NCI-H446 (cell line): ENCODE data around the gene TMEM150B.

Source experiments
- DNase-seq, 2 experiments: peaks; one replicate each; lab custom pipeline; 2025; lab: John Stamatoyannopoulos, UW

The TMEM150B gene

GRCh38 chr19:55278391-55279135 lies 46.6 kb downstream of the TMEM150B start:
- no peak for DNase-seq

DNA sequence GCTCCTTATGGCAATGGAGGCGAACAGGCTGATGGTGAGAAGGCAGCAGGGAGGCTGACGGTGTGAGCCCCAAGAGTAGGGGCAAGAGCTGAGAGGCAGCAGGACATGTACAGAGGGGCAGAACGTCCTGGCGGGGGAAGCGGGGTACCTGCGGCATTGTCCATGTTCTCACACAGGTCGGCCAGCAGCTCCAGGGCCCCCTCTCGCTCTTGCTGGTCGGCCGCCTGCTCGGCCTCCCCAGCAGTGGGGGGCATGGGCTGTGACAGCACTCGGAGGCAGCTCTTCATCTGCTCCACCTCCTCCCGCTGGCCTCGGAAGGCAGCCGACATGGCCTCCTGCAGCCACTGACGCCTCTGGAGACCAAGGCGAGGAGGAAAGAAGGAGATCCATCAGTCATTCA lies 47.6 kb downstream of the TMEM150B start:
- DNase-seq: no peak

DNA sequence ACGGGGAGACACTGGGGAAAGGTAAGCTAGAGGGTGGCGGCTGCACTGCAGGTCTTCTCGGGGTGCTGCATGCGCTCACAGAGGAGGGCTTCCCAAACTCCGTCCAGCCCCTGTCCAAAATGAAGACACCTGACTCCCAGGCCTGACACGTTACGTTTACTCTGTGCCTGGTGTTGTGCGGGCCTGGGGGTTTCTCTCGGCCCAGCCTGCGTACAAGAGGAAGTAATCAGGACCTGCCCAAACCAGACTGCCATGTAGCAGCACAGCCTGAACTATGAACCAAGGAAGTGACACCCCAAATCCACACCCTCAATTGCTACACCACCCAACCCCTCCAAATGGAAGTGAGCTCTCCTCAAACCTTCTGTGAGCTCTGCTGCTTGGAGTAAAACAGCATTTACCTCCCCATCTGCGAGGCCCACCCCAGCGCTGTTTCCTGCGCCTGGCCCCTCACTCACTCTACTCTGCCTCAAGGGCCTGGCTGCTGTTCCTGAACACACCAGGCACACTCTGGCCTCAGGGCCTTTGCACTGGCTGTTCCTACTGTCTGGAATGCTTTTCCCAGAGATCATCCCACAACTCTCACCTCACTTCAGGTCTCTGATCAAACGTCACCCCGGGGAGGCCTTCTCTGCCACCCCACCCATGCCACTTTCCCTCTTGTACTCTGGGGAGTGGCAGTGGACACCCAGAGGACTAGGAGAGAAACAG lies 48.3 kb downstream of the TMEM150B start:
- DNase-seq: no peak

DNA sequence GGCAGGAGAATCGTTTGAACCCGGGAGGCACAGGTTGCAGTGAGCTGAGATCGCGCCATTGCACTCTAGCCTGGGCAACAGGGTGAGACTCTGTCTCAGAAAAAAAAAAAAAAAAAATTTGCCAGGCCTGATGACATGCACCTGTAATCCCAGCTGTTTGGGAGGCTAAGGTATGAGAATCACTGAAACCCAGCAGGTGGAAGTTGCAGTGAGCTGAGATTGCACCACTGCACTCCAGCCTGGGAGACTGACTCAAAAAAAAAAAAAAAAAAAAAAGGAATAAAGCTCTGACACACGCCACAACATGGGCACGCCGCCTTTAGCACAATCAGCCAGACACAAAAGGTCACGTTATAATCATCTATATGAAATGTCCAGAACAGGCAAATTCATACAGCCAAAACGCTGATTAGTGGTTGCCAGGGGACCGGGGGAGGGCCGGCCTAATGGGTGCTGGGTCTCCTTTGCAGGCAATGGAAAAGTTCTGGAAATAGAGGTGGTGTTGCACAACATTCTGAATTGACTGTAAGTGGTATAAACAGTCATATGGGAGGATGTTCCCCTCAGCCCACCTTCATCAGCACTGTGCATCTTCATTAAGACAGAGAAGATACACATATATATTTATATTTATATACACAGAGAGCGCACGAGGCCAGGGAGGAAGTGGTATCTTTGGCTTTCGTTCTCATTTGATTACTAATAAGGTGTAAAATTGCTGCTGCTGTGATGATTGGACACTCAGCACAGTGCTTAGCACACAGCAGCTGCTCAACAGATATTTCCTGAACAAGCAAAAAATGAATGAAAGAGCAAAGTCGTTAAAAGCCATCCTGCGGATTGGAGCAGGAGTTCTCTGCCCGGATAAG lies 49.1 kb downstream of the TMEM150B start:
- no peak for DNase-seq

DNA sequence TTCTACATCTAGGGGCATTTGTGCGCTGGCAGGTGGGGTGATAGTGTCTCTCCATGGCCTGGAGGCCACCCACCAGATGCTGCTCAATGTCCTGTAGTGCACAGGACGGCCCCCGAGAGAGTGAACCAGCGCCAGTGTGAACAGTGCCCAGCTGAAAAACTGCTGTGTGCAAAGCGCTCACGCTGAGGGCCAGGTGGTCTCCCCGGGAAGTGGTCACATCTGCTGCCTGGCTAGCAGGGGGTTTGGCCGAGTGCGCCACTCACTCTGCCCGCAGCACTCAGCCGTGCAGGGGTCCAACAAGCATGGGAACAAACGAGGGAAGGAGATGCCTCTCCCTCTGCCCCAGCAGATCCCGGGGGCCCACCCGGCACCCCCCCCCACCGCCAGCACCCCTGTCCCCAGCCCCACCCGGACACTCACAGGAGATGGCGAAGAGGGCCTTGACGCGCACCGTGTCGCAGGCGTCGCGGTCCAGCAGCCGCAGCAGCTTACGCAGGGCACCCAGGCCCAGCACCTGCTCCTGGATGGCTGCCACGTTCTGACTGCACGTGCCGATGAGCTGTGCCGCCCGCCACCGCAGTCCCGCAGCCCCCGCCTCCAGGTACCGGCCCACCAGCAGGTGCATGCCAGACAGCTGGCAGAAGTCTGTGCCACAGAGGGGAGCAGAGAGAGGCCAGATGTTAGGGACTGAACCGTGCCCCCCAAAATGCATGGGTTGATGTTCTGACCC lies 51.0 kb downstream of the TMEM150B start:
- DNase-seq: no peak

DNA sequence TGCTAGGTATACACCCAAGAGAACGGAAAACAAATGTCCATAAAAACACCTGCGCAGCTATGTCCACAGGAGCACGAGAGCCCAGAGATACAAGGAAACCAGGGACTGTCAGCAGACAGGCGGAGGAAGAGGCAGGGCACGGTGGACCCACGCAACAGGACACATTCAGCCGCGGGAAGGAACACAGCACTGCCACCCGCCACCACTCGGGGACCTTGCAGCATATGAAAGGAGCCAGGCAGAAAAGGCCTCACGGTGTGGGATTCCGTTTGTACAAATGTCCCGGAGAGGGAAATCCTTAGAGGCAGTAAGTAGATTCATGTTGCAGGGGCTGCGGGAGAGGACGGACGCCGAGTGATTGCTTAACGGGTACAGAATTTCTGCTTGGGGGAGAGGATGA lies 53.0 kb downstream of the TMEM150B start:
- no peak for DNase-seq

GRCh38 chr19:55270172-55270942 lies 54.8 kb downstream of the TMEM150B start:
- DNase-seq: no peak

- no peak for DNase-seq
Measured at GRCh38 chr19:55269299-55269698, 55.8 kb downstream of the TMEM150B start.

- DNase-seq: no peak
Measured at GRCh38 chr19:55266840-55267239, 58.3 kb downstream of the TMEM150B start.

DNA sequence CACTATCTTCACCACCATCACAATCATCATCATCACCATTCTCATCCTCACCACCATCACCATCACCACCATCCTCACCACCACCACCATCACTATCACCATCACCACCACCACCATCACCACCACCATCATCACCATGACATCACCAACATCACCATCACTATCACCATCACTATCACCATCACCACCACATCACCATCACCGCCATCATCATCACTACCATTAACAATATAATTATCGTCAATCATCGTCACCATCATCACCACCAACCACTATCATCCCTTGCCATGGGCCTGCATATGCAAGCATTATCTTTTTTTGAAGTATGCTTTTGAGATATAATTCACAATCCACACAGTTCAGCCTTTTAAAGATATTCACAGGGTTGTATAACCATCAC lies 58.7 kb downstream of the TMEM150B start:
- no peak for DNase-seq

- no peak for DNase-seq
Measured at GRCh38 chr19:55265723-55266386, 59.3 kb downstream of the TMEM150B start.

DNA sequence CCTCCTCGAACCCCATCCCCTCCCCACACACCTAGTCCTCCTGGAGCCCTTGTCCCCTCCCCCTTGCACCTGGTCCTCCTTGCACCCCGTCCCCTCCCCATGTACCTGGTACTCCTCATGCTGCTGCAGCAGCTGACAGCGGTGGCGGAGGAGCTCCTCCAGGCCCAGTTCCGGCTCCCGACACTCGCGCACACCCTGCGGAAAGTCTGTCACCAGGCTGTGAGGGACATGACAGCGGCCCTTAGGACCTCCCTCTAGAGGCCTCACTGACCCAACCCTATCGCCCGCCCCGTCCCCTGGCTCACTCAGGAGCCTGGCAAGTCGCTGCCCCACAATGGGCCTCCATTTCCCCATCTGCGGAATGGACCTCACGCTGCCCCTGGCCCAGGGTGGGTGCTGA lies 60.0 kb downstream of the TMEM150B start:
- no peak for DNase-seq

DNA sequence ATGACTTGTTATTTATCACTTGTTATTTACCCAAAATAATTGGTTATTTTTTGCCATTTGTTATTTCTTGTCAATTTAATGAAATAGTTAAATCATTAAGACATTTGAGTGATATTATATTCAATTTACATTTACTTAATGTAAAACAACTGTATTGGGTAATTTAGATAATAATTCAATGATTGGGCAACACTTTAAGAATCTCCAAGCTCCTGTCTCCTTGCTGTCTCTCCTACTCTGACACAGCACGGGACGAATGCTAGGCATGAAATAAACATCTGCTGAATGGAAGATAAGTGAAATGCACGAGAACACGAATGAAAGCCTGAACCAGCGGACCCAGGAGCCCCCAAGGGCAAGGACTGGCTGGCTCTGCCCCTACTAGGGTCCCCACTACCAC lies 60.6 kb downstream of the TMEM150B start:
- DNase-seq: no peak
